CD14-positive monocyte (primary cell): ENCODE results near the gene PCP2. TPM values are rescaled to one million over a fixed set of nuclear protein-coding genes. Genes with fewer than 3 reads are reported as not detected.

Experiments used
- DNase-seq, 3 donors: peaks; one replicate each; pipeline ENCODE4 v3.0.0-alpha.2; 2011 to 2022
- H2AFZ ChIP-seq: 2 replicates; pipeline ENCODE4 v1.6.0; 2012; ENCODE audit warnings: mild to moderate bottlenecking, low read depth, low read length, inconsistent platforms; ENCODE audit not compliant: insufficient read depth, poor library complexity, severe bottlenecking
- H3K27ac ChIP-seq, 2 donors: 1 replicate in 1 of 2; 2 replicates in 1 of 2; pipeline ENCODE4 v1.5.1; 2012 to 2013; ENCODE audit warnings: low read length in 2 of 2, control low read depth in 1 of 2, inconsistent platforms in 1 of 2, low read depth in 1 of 2, mild to moderate bottlenecking in 1 of 2
- H3K27me3 ChIP-seq, 2 donors: one replicate each; pipeline versions ENCODE4 v1.6.0 to v1.6.1; 2011 to 2013; ENCODE audit warnings: low read length in 2 of 2; ENCODE audit not compliant: control insufficient read depth in 2 of 2, insufficient read depth in 2 of 2
- H3K36me3 ChIP-seq, 2 donors: replicated peaks in 1 of 2; 1 replicate in 1 of 2; 2 replicates in 1 of 2; pipeline versions ENCODE4 v1.5.1 to v1.6.1; 2012 to 2013; ENCODE audit warnings: low read length in 2 of 2, control low read depth in 1 of 2, inconsistent platforms in 1 of 2, mild to moderate bottlenecking in 1 of 2; ENCODE audit not compliant: insufficient read depth in 2 of 2, control insufficient read depth in 1 of 2
- H3K4me1 ChIP-seq, 2 donors: 1 replicate in 1 of 2; 2 replicates in 1 of 2; pipeline versions ENCODE4 v1.5.1 to v1.6.1; 2012 to 2013; ENCODE audit warnings: low read length in 2 of 2, control low read depth in 1 of 2, inconsistent platforms in 1 of 2, mild to moderate bottlenecking in 1 of 2, moderate library complexity in 1 of 2; ENCODE audit not compliant: insufficient read depth in 2 of 2, control insufficient read depth in 1 of 2
- H3K4me2 ChIP-seq: replicated peaks from 2 replicates; pipeline ENCODE3; 2012; ENCODE audit warnings: low read length, moderate library complexity, mild to moderate bottlenecking; ENCODE audit not compliant: poor library complexity, severe bottlenecking; ENCODE audit errors: extremely low read depth
- H3K4me3 ChIP-seq, 3 experiments: fragments of 200-600 bp in 1 of 3; sonication (generic) in 1 of 3; replicated peaks in 1 of 3; 1 replicate in 2 of 3; 2 replicates in 1 of 3; pipeline ENCODE4 v1.5.1; 2011 to 2013; ENCODE audit warnings: low read length in 3 of 3, mild to moderate bottlenecking in 3 of 3, control low read depth in 2 of 3, low read depth in 2 of 3, inconsistent platforms in 1 of 3, moderate library complexity in 1 of 3
- H3K79me2 ChIP-seq: 2 replicates; pipeline ENCODE4 v1.6.0; 2012; ENCODE audit warnings: mild to moderate bottlenecking, control low read depth, inconsistent platforms, low read length, moderate library complexity; ENCODE audit not compliant: insufficient read depth
- H3K9ac ChIP-seq: 2 replicates; pipeline ENCODE4 v1.6.0; 2017; ENCODE audit warnings: low read length, mild to moderate bottlenecking; ENCODE audit not compliant: insufficient read depth, poor library complexity, severe bottlenecking
- H3K9me3 ChIP-seq, 2 donors: replicated peaks in 1 of 2; 1 replicate in 1 of 2; 2 replicates in 1 of 2; pipeline versions ENCODE4 v1.5.1 to v1.6.1; 2012 to 2013; ENCODE audit warnings: low read length in 2 of 2, control low read depth in 1 of 2; ENCODE audit not compliant: control insufficient read depth in 1 of 2, insufficient read depth in 1 of 2
- H4K20me1 ChIP-seq: 2 replicates; pipeline ENCODE4 v1.6.0; 2012; ENCODE audit warnings: mild to moderate bottlenecking, low read length, control low read depth, moderate library complexity; ENCODE audit not compliant: insufficient read depth
- H3K27ac Mint-ChIP-seq, 7 donors: one replicate each; pipeline ENCODE4 v1.8.0; 2020; ENCODE audit warnings: mild to moderate bottlenecking in 7 of 7, mixed read lengths in 7 of 7, moderate library complexity in 6 of 7, inconsistent platforms in 2 of 7
- H3K27me3 Mint-ChIP-seq, 3 donors: one replicate each; pipeline ENCODE4 v1.8.0; 2021 to 2022; ENCODE audit warnings: low read depth in 3 of 3, mild to moderate bottlenecking in 3 of 3, mixed read lengths in 3 of 3, moderate library complexity in 3 of 3, inconsistent platforms in 1 of 3
- H3K36me3 Mint-ChIP-seq, 2 donors: one replicate each; pipeline ENCODE4 v1.8.0; 2020; ENCODE audit warnings: mixed read lengths in 2 of 2, inconsistent platforms in 1 of 2, mild to moderate bottlenecking in 1 of 2
- H3K4me1 Mint-ChIP-seq: one replicate; pipeline ENCODE4 v1.8.0; 2020; ENCODE audit warnings: mild to moderate bottlenecking, mixed read lengths
- H3K4me3 Mint-ChIP-seq, 2 donors: one replicate each; pipeline ENCODE4 v1.8.0; 2020; ENCODE audit warnings: mild to moderate bottlenecking in 2 of 2, mixed read lengths in 2 of 2, moderate library complexity in 1 of 2
- H3K9me3 Mint-ChIP-seq, 7 donors: one replicate each; pipeline ENCODE4 v1.8.0; 2020 to 2022; ENCODE audit warnings: mixed read lengths in 7 of 7, mild to moderate bottlenecking in 6 of 7, moderate library complexity in 6 of 7, inconsistent platforms in 2 of 7
- WGBS: methylation state at CpG from one replicate; pipeline ENCODE4 v1.1.5; 2013; ENCODE audit warnings: missing lambda C conversion rate; ENCODE audit not compliant: insufficient coverage; 5-methylcytosine and 5-hydroxymethylcytosine counted together
- intact Hi-C, 2 donors: fragments of 100-400 bp; cut with micrococcal nuclease; formaldehyde crosslinking; loops; one replicate each; pipeline versions ENCODE4 v1.15.0 to v1.15.1; 2023
- polyA plus RNA-seq, 3 donors: library from polyadenylated mRNA; depleted of rRNA in 1 of 3; unstranded in 2 of 3; stranded (reverse) in 1 of 3; fragments of 300-500 nt in 2 of 3; fragments of >200 nt in 1 of 3; fragmentation: Illumina TruSeq in 2 of 3; gene quantifications; 1 replicate in 2 of 3; 2 replicates in 1 of 3; pipeline ENCODE4 v1.2.3, GENCODE V29; 2012 to 2021
- TF ChIP-seq, protein P1 (sequence below): fragments of 200-600 bp; IDR thresholded peaks from one replicate; pipeline ENCODE4 v1.8.0; 2022; ENCODE audit warnings: antibody characterized with exemption, mild to moderate bottlenecking

The PCP2 gene
- polyA plus RNA-seq, 3 donors: 1.8 TPM; not detected in 2

- H3K36me3 ChIP-seq: peaks cover 5 to 7% of the 10 kb centered on the region in 2 donors
- WGBS: 24% methylated on average over 8 of the region's 12 CpGs
- peaks cover 74% of the 10 kb centered on the region for H3K79me2 ChIP-seq
- H3K4me3 ChIP-seq: peak overlapping the region; percentile 41 to 96 (median 48)
- intact Hi-C loops: loop anchor here (1.0 to 5.0 kb wide), 3 partner anchors 19 to 40 kb away; partner anchors contain the start of gene STXBP2 (in 1 of the 2)
- H4K20me1 ChIP-seq: peaks cover 10% of the 10 kb centered on the region
- H3K27me3 ChIP-seq: no peaks in the 10 kb centered on the region
- peak overlapping the region; percentile 76 to 96 for H3K27ac ChIP-seq
- TF ChIP-seq, protein P1, sequence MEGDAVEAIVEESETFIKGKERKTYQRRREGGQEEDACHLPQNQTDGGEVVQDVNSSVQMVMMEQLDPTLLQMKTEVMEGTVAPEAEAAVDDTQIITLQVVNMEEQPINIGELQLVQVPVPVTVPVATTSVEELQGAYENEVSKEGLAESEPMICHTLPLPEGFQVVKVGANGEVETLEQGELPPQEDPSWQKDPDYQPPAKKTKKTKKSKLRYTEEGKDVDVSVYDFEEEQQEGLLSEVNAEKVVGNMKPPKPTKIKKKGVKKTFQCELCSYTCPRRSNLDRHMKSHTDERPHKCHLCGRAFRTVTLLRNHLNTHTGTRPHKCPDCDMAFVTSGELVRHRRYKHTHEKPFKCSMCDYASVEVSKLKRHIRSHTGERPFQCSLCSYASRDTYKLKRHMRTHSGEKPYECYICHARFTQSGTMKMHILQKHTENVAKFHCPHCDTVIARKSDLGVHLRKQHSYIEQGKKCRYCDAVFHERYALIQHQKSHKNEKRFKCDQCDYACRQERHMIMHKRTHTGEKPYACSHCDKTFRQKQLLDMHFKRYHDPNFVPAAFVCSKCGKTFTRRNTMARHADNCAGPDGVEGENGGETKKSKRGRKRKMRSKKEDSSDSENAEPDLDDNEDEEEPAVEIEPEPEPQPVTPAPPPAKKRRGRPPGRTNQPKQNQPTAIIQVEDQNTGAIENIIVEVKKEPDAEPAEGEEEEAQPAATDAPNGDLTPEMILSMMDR: peak; percentile 9
- H3K9me3 ChIP-seq: peaks cover 7 to 13% of the 10 kb centered on the region in 2 donors
- H3K36me3 Mint-ChIP-seq: peaks cover 10 to 21% of the 10 kb centered on the region in 2 donors
- H3K27ac Mint-ChIP-seq: peak overlapping the region; percentile 95 to 99 (median 98)
- H3K4me1 Mint-ChIP-seq: peaks cover 79% of the 10 kb centered on the region
- DNase-seq: peak; percentile 74 to 84 (median 79)
- H3K4me1 ChIP-seq: peaks cover 76 to 96% of the 10 kb centered on the region in 2 donors
- no peak overlapping the region for H2AFZ ChIP-seq
- H3K27me3 Mint-ChIP-seq: peaks cover 0 to 4% (median 0%) of the 10 kb centered on the region in 3 donors
- peaks cover 11 to 14% (median 13%) of the 10 kb centered on the region in 7 donors for H3K9me3 Mint-ChIP-seq
- peak overlapping the region; percentile 80 to 93 for H3K4me3 Mint-ChIP-seq
- peak overlapping the region; percentile 74 for H3K9ac ChIP-seq
- peak overlapping the region; percentile 97 for H3K4me2 ChIP-seq
Measured at GRCh38 chr19:7677669-7678311, 44.3 kb upstream of the PCP2 start.

DNA sequence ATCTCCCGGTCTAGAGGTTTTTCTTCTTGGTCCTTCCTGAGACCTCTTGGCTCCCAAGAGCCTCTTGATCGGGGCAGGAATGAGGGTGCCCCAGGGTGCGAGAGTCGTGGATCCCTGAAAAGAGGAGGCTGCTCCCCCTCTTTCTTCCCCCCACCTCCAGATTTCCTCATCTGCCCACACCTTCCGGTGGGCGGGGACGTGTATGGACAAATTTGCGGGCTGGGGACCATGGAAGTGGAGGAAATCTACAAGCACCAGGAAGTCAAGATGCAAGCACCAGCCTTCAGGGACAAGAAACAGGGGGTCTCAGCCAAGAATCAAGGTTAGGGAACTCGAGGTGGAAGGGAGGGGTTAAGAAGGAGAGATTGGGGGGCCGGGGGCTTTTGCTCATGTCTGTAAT lies 43.3 kb upstream of the PCP2 start, which contains the start of gene MCEMP1:
Gene MCEMP1 (plus strand): TSS at position 237 of the 400 bp plus-strand sequence. CDS start 31 bp downstream, at position 268.
- peaks cover under 1% of the 10 kb centered on the region for H4K20me1 ChIP-seq
- H3K4me3 Mint-ChIP-seq: peak within 1 kb of the TSS; percentile 80 to 93
- TF ChIP-seq, protein P1: no peak
- H3K4me2 ChIP-seq: peak within 1 kb of the TSS; percentile 97
- no peaks in the 10 kb centered on the region for H3K36me3 ChIP-seq
- peaks cover 65% of the 10 kb centered on the region for H3K79me2 ChIP-seq
- intact Hi-C loops: loop anchor here (1.0 to 5.0 kb wide), 3 partner anchors 18 to 40 kb away; partner anchors contain the start of gene STXBP2 (in 1 of the 2)
- peaks cover 68 to 91% of the 10 kb centered on the region in 2 donors for H3K4me1 ChIP-seq
- H3K36me3 Mint-ChIP-seq: peaks cover 6 to 16% of the 10 kb centered on the region in 2 donors
- H3K9ac ChIP-seq: peak within 1 kb of the TSS; percentile 74
- peak; percentile 63 to 75 (median 67) for DNase-seq
- peaks cover 7 to 13% of the 10 kb centered on the region in 2 donors for H3K9me3 ChIP-seq
- H2AFZ ChIP-seq: no peak within 1 kb of the TSS
- WGBS: 0% methylated on average over 3 of the region's 10 CpGs
- peak within 1 kb of the TSS; percentile 41 to 96 (median 48) for H3K4me3 ChIP-seq
- H3K27ac Mint-ChIP-seq: peak within 1 kb of the TSS; percentile 95 to 99 (median 98)
- no peaks in the 10 kb centered on the region for H3K27me3 ChIP-seq
- peaks cover 0 to 4% (median 0%) of the 10 kb centered on the region in 3 donors for H3K27me3 Mint-ChIP-seq
- H3K27ac ChIP-seq: peak within 1 kb of the TSS; percentile 76 to 96
- peaks cover 11 to 17% (median 13%) of the 10 kb centered on the region in 7 donors for H3K9me3 Mint-ChIP-seq
- H3K4me1 Mint-ChIP-seq: peaks cover 74% of the 10 kb centered on the region
